Gastrocnemius medialis (tissue), 4 donors: ENCODE measurements around the gene B4GALT7. TPM values are rescaled to one million over a fixed set of nuclear protein-coding genes. Genes with fewer than 3 reads are reported as not detected.

Experiments used
- ATAC-seq, 2 donors: fragments of 150-250 bp; one replicate each; pipeline ENCODE4 v1.9.1; 2016
- DNase-seq, 2 donors: peaks; one replicate each; pipeline ENCODE4 v3.0.0-alpha.2; 2019
- H3K27ac ChIP-seq, 4 donors: fragments of 200-600 bp; sonication (generic); 1 replicate in 1 of 4; 2 replicates in 3 of 4; pipeline ENCODE4 v1.5.1; 2016 to 2018; ENCODE audit warnings: mild to moderate bottlenecking in 2 of 4, moderate library complexity in 1 of 4
- H3K27me3 ChIP-seq, 3 donors: fragments of 200-600 bp; sonication (generic) in 2 of 3; 1 replicate in 1 of 3; 2 replicates in 2 of 3; pipeline versions ENCODE4 v1.5.1 to v1.6.0; 2016 to 2019; ENCODE audit warnings: mild to moderate bottlenecking in 1 of 3, moderate library complexity in 1 of 3
- H3K36me3 ChIP-seq, 2 donors: fragments of 200-600 bp; sonication (generic) in 1 of 2; one replicate each; pipeline ENCODE4 v1.5.1; 2017 to 2018
- H3K4me1 ChIP-seq, 2 donors: fragments of 200-600 bp; sonication (generic) in 1 of 2; one replicate each; pipeline ENCODE4 v1.5.1; 2016 to 2017; ENCODE audit warnings: mild to moderate bottlenecking in 2 of 2
- H3K4me3 ChIP-seq, 4 donors: fragments of 200-600 bp; sonication (generic) in 3 of 4; 1 replicate in 1 of 4; 2 replicates in 3 of 4; pipeline ENCODE4 v1.5.1; 2016 to 2019; ENCODE audit warnings: mild to moderate bottlenecking in 2 of 4
- H3K9me3 ChIP-seq, 3 donors: fragments of 200-600 bp; sonication (generic) in 2 of 3; 1 replicate in 1 of 3; 2 replicates in 2 of 3; pipeline ENCODE4 v1.5.1; 2016 to 2019
- CTCF ChIP-seq, 5 experiments: fragments of 450-650 bp in 3 of 5; fragments of 200-600 bp in 2 of 5; sonication (generic) in 2 of 5; IDR thresholded peaks in 4 of 5; conservative IDR thresholded peaks in 1 of 5; 1 replicate in 4 of 5; 2 replicates in 1 of 5; pipeline ENCODE4 v1.5.1; 2016 to 2019; ENCODE audit warnings: antibody characterized with exemption in 5 of 5, mild to moderate bottlenecking in 3 of 5, moderate library complexity in 3 of 5
- POLR2A ChIP-seq, 2 donors: fragments of 450-650 bp; IDR thresholded peaks; one replicate each; pipeline ENCODE4 v1.6.1; 2017; ENCODE audit warnings: antibody characterized with exemption in 2 of 2, mild to moderate bottlenecking in 2 of 2, moderate library complexity in 2 of 2
- in situ Hi-C, 4 donors: fragments of 200-750 bp; cut with MboI; loops; one replicate each; pipeline versions ENCODE4 v1.15.0 to v1.8.0; 2017; ENCODE audit warnings: low sequenced_read_pairs in 4 of 4
- intact Hi-C: fragments of 100-400 bp; cut with DNase I; formaldehyde crosslinking; loops from one replicate; pipeline ENCODE4 v1.15.1; 2023; ENCODE audit warnings: low total_unique reads
- total RNA-seq, 4 donors: library from RNA; depleted of rRNA; stranded (reverse); fragments of >200 nt; gene quantifications; one replicate each; pipeline versions ENCODE4 v1.1.0 to v1.2.3, GENCODE V29; 2016

The B4GALT7 gene
- total RNA-seq, 4 donors from 2014 or later, result 11.9 to 24.8 (median 16.2) TPM

GRCh38 chr5:177608243-177609075 lies 8.5 kb downstream of the B4GALT7 start:
- Histone ChIP-seq H3K4me3 (no peak overlapping the region), H3K4me1 (no peaks in the 10 kb centered on the region), H3K9me3 (no peaks in the 10 kb centered on the region), H3K27me3 (no peaks in the 10 kb centered on the region), H3K27ac (no peak overlapping the region), H3K36me3 (no peaks in the 10 kb centered on the region)
- intact Hi-C loops (no loop called here), in situ Hi-C loops (no loop called here)
- TF ChIP-seq POLR2A (IDR thresholded peaks at IDR 0.05), result no peak
- TF ChIP-seq CTCF (IDR thresholded peaks at IDR 0.05 in 4 of 5, conservative IDR thresholded peaks at IDR 0.05 in 1 of 5), result no peak
- ATAC-seq, result no peak
- no peak for DNase-seq

- in situ Hi-C loops (no loop called here), intact Hi-C loops (no loop called here)
- no peak for TF ChIP-seq POLR2A (IDR thresholded peaks at IDR 0.05)
- TF ChIP-seq CTCF (IDR thresholded peaks at IDR 0.05 in 4 of 5, conservative IDR thresholded peaks at IDR 0.05 in 1 of 5), result no peak
- no peak for ATAC-seq
- H3K9me3 ChIP-seq, result no peaks in the 10 kb centered on the region
- H3K36me3 ChIP-seq, result no peaks in the 10 kb centered on the region
- H3K4me1 ChIP-seq, result no peaks in the 10 kb centered on the region
- no peak for DNase-seq
- no peaks in the 10 kb centered on the region for H3K27me3 ChIP-seq
- H3K27ac ChIP-seq, result no peak overlapping the region
- H3K4me3 ChIP-seq, result no peak overlapping the region
Measured at GRCh38 chr5:177609076-177610059, 9.4 kb downstream of the B4GALT7 start.

- no peak for TF ChIP-seq POLR2A (IDR thresholded peaks at IDR 0.05)
- TF ChIP-seq CTCF (IDR thresholded peaks at IDR 0.05 in 4 of 5, conservative IDR thresholded peaks at IDR 0.05 in 1 of 5), result no peak
- ATAC-seq, result no peak
- no peak for DNase-seq
- no peaks in the 10 kb centered on the region for H3K4me1 ChIP-seq
- no peaks in the 10 kb centered on the region for H3K9me3 ChIP-seq
- H3K27ac ChIP-seq, result no peak overlapping the region
- H3K27me3 ChIP-seq, result no peaks in the 10 kb centered on the region
- no peaks in the 10 kb centered on the region for H3K36me3 ChIP-seq
- in situ Hi-C loops (no loop called here), intact Hi-C loops (no loop called here)
- no peak overlapping the region for H3K4me3 ChIP-seq
Measured at GRCh38 chr5:177610131-177610769, 10.3 kb downstream of the B4GALT7 start.

GRCh38 chr5:177610770-177611445 lies 11.0 kb downstream of the B4GALT7 start:
- Histone ChIP-seq H3K27ac (no peak overlapping the region), H3K4me3 (no peak overlapping the region), H3K9me3 (no peaks in the 10 kb centered on the region), H3K36me3 (no peaks in the 10 kb centered on the region), H3K27me3 (no peaks in the 10 kb centered on the region), H3K4me1 (no peaks in the 10 kb centered on the region)
- no peak for TF ChIP-seq CTCF (IDR thresholded peaks at IDR 0.05 in 4 of 5, conservative IDR thresholded peaks at IDR 0.05 in 1 of 5)
- TF ChIP-seq POLR2A (IDR thresholded peaks at IDR 0.05), result no peak
- ATAC-seq (no peak), DNase-seq (no peak)
- intact Hi-C loops (no loop called here), in situ Hi-C loops (no loop called here)
